WTC11 (cell line): ENCODE results near the gene TUBGCP2. TPM values are rescaled to one million over a fixed set of nuclear protein-coding genes. Genes with fewer than 3 reads are reported as not detected.

Experiments used
- ATAC-seq: fragments of 200-7000 bp; cut with Tn5 transposase; 2 replicates; pipeline ENCODE4 v1.10.0; 2021; ENCODE audit warnings: mild to moderate bottlenecking, moderate library complexity
- CTCF ChIA-PET: fragments of 300-600 bp; sonication (Branson Sonifier 250); formaldehyde crosslinking; loops from one replicate; lab custom pipeline; 2021; ENCODE audit warnings: antibody characterized with exemption; lab: Charles Lee
- POLR2A ChIA-PET: fragments of 350-600 bp; sonication (Branson Sonifier 250); formaldehyde crosslinking; loops from one replicate; lab custom pipeline; 2021; ENCODE audit warnings: antibody characterized with exemption; lab: Charles Lee
- DNase-seq: peaks from one replicate; pipeline ENCODE4 v3.0.0; 2021; ENCODE audit warnings: low spot score
- H3K27ac Mint-ChIP-seq: 2 replicates; pipeline ENCODE4 v1.8.0; 2021; ENCODE audit warnings: mixed read lengths
- H3K27me3 Mint-ChIP-seq: 2 replicates; pipeline ENCODE4 v1.8.0; 2021; ENCODE audit warnings: low read depth, mild to moderate bottlenecking, moderate library complexity, mixed read lengths
- H3K36me3 Mint-ChIP-seq: 2 replicates; pipeline ENCODE4 v1.8.0; 2021; ENCODE audit warnings: mixed read lengths
- H3K4me1 Mint-ChIP-seq: 2 replicates; pipeline ENCODE4 v1.8.0; 2022; ENCODE audit warnings: mixed read lengths
- H3K4me3 Mint-ChIP-seq: 2 replicates; pipeline ENCODE4 v1.8.0; 2021; ENCODE audit warnings: mild to moderate bottlenecking, moderate library complexity, mixed read lengths
- H3K9me3 Mint-ChIP-seq: 2 replicates; pipeline ENCODE4 v1.8.0; 2021; ENCODE audit warnings: mixed read lengths
- AFF4 ChIP-seq: sonication (generic); formaldehyde crosslinking; IDR thresholded peaks from 2 replicates; pipeline ENCODE4 v1.8.1; 2023; ENCODE audit warnings: mild to moderate bottlenecking, missing genetic modification reagents, borderline replicate concordance
- ERG ChIP-seq: fragments of 250-450 bp; sonication (Bioruptor Pico); IDR thresholded peaks from 2 replicates; pipeline ENCODE4 v1.8.0; 2021; ENCODE audit warnings: mild to moderate bottlenecking
- GRHL2 ChIP-seq: fragments of 250-450 bp; sonication (Bioruptor Pico); IDR thresholded peaks from 2 replicates; pipeline ENCODE4 v1.8.0; 2022; ENCODE audit warnings: mild to moderate bottlenecking, moderate library complexity; ENCODE audit not compliant: insufficient replicate concordance, severe bottlenecking
- RORB ChIP-seq: fragments of 250-450 bp; sonication (Bioruptor Pico); IDR thresholded peaks from 2 replicates; pipeline ENCODE4 v1.9.0; 2021; ENCODE audit warnings: mild to moderate bottlenecking
- TP53 ChIP-seq: sonication (generic); formaldehyde crosslinking; IDR thresholded peaks from 2 replicates; pipeline ENCODE4 v1.8.1; 2023; ENCODE audit warnings: mild to moderate bottlenecking, missing genetic modification reagents
- ZNF263 ChIP-seq: sonication (generic); formaldehyde crosslinking; IDR thresholded peaks from 2 replicates; pipeline ENCODE4 v1.8.1; 2022; ENCODE audit warnings: low read depth, mild to moderate bottlenecking, moderate library complexity, missing genetic modification reagents
- ZNF281 ChIP-seq: sonication (generic); formaldehyde crosslinking; IDR thresholded peaks from 2 replicates; pipeline ENCODE4 v1.8.0; 2023; ENCODE audit warnings: mild to moderate bottlenecking, missing genetic modification reagents
- ZNF425 ChIP-seq: fragments of 250-450 bp; sonication (Bioruptor Pico); conservative IDR thresholded peaks from 2 replicates; pipeline ENCODE4 v1.9.0; 2021; ENCODE audit warnings: mild to moderate bottlenecking
- ZNF671 ChIP-seq: fragments of 250-450 bp; sonication (Bioruptor Pico); IDR thresholded peaks from 2 replicates; pipeline ENCODE4 v1.8.0; 2021; ENCODE audit warnings: mild to moderate bottlenecking
- total RNA-seq: library from RNA; stranded (reverse); gene quantifications from 3 replicates; pipeline ENCODE4 v1.2.3, GENCODE V29; 2021
- TF ChIP-seq, protein P1 (sequence below): sonication (generic); formaldehyde crosslinking; IDR thresholded peaks from 2 replicates; pipeline ENCODE4 v1.8.1; 2022; ENCODE audit warnings: low read depth, mild to moderate bottlenecking, moderate library complexity, missing genetic modification reagents, borderline replicate concordance
- TF ChIP-seq, protein P2 (sequence below): fragments of 200-600 bp; IDR thresholded peaks from 2 replicates; pipeline ENCODE4 v1.8.0; 2022; ENCODE audit warnings: antibody characterized with exemption
- TF ChIP-seq, protein P3 (sequence below): fragments of 250-450 bp; sonication (Bioruptor Pico); IDR thresholded peaks from 2 replicates; pipeline ENCODE4 v1.9.0; 2021; ENCODE audit warnings: mild to moderate bottlenecking, borderline replicate concordance
- TF ChIP-seq, protein P4 (sequence below): sonication (generic); formaldehyde crosslinking; IDR thresholded peaks from 2 replicates; pipeline ENCODE4 v1.8.0; 2022; ENCODE audit warnings: mild to moderate bottlenecking, missing genetic modification reagents

TUBGCP2 gene
- total RNA-seq, 1 experiment from 2014 or later, result 62.5 TPM

DNA sequence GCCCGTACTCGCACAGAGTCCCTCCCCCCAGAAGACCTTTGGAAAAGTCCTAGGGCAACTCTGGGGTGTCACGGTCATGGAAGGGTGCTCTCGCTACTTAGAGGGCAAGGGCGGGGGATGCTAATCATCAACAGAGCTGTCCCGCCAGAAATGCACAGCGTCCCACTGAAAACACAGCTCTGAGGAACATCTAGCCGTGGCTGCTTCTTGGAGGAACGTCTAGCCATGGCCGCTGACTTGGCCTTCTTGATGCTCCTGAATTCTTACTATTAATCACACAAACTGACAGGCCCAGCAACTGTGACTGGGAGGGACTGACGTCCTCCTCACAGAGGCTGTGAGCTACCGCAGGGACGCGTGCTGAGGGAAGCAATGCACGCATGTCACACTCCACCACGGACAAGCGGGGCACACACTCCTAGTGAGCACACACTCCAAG is 1.7 kb downstream of the TUBGCP2 start (continued):
- TF ChIP-seq ZNF281 (CRISPR knock-in tag) (no peak), ZNF263 (CRISPR knock-in tag) (no peak), RORB (CRISPR knock-in tag) (no peak), ZNF671 (CRISPR knock-in tag) (no peak)
- TF ChIP-seq, protein P1, sequence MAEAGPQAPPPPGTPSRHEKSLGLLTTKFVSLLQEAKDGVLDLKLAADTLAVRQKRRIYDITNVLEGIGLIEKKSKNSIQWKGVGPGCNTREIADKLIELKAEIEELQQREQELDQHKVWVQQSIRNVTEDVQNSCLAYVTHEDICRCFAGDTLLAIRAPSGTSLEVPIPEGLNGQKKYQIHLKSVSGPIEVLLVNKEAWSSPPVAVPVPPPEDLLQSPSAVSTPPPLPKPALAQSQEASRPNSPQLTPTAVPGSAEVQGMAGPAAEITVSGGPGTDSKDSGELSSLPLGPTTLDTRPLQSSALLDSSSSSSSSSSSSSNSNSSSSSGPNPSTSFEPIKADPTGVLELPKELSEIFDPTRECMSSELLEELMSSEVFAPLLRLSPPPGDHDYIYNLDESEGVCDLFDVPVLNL (CRISPR knock-in tag), result no peak

DNA sequence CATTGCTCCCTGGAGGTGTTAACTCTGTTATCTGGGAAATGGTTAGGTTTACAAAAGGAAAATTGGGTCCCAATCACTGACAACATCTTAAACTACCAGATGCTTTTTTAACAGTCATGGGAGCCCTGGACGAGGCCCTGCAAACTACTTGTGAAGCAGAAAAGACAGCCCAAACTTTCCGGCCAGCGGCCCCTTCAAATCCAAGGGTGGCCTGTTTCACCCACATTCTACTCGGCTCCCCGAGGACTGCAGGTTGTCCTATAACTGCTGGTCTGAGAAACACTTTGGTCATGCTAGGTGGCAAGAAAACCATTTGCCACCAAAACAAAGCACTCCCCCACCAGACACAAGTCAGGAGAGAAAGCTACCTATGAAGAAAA is 2.6 kb downstream of the TUBGCP2 start:
- DNase-seq (no peak), ATAC-seq (no peak)
- TF ChIP-seq GRHL2 (CRISPR knock-in tag), result no peak
- CTCF ChIA-PET, result no interaction called here
- Mint-ChIP-seq H3K4me3 (no peak overlapping the region), H3K9me3 (no peaks in the 10 kb centered on the region), H3K4me1 (peaks cover 15% of the 10 kb centered on the region), H3K27ac (no peak overlapping the region), H3K36me3 (peaks cover 11% of the 10 kb centered on the region; the same call in 1 of the 2 replicates), H3K27me3 (no peaks in the 10 kb centered on the region)
- POLR2A ChIA-PET, result no interaction called here

GRCh38 chr10:133303206-133303605 is 5.5 kb downstream of the TUBGCP2 start:
- ChIA-PET POLR2A (no interaction called here), CTCF (interaction anchor here (1.6 to 2.1 kb wide), 3 partner anchors 11 to 48 kb away, joined by 4 to 5 read pairs (median 4); no protein-coding TSS in a partner anchor)
- Mint-ChIP-seq H3K27me3 (no peaks in the 10 kb centered on the region), H3K4me3 (no peak overlapping the region), H3K9me3 (no peaks in the 10 kb centered on the region), H3K4me1 (peaks cover 12% of the 10 kb centered on the region), H3K36me3 (peaks cover 32% of the 10 kb centered on the region), H3K27ac (no peak overlapping the region)
- no peak for DNase-seq
- ATAC-seq, result no peak
- no peak for TF ChIP-seq AFF4 (CRISPR knock-in tag)
- TF ChIP-seq, protein P2, sequence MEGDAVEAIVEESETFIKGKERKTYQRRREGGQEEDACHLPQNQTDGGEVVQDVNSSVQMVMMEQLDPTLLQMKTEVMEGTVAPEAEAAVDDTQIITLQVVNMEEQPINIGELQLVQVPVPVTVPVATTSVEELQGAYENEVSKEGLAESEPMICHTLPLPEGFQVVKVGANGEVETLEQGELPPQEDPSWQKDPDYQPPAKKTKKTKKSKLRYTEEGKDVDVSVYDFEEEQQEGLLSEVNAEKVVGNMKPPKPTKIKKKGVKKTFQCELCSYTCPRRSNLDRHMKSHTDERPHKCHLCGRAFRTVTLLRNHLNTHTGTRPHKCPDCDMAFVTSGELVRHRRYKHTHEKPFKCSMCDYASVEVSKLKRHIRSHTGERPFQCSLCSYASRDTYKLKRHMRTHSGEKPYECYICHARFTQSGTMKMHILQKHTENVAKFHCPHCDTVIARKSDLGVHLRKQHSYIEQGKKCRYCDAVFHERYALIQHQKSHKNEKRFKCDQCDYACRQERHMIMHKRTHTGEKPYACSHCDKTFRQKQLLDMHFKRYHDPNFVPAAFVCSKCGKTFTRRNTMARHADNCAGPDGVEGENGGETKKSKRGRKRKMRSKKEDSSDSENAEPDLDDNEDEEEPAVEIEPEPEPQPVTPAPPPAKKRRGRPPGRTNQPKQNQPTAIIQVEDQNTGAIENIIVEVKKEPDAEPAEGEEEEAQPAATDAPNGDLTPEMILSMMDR, result no peak
- TF ChIP-seq ZNF425 (CRISPR knock-in tag), result no peak
- TF ChIP-seq, protein P3, sequence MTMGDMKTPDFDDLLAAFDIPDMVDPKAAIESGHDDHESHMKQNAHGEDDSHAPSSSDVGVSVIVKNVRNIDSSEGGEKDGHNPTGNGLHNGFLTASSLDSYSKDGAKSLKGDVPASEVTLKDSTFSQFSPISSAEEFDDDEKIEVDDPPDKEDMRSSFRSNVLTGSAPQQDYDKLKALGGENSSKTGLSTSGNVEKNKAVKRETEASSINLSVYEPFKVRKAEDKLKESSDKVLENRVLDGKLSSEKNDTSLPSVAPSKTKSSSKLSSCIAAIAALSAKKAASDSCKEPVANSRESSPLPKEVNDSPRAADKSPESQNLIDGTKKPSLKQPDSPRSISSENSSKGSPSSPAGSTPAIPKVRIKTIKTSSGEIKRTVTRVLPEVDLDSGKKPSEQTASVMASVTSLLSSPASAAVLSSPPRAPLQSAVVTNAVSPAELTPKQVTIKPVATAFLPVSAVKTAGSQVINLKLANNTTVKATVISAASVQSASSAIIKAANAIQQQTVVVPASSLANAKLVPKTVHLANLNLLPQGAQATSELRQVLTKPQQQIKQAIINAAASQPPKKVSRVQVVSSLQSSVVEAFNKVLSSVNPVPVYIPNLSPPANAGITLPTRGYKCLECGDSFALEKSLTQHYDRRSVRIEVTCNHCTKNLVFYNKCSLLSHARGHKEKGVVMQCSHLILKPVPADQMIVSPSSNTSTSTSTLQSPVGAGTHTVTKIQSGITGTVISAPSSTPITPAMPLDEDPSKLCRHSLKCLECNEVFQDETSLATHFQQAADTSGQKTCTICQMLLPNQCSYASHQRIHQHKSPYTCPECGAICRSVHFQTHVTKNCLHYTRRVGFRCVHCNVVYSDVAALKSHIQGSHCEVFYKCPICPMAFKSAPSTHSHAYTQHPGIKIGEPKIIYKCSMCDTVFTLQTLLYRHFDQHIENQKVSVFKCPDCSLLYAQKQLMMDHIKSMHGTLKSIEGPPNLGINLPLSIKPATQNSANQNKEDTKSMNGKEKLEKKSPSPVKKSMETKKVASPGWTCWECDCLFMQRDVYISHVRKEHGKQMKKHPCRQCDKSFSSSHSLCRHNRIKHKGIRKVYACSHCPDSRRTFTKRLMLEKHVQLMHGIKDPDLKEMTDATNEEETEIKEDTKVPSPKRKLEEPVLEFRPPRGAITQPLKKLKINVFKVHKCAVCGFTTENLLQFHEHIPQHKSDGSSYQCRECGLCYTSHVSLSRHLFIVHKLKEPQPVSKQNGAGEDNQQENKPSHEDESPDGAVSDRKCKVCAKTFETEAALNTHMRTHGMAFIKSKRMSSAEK (CRISPR knock-in tag), result no peak
- TF ChIP-seq, protein P4, sequence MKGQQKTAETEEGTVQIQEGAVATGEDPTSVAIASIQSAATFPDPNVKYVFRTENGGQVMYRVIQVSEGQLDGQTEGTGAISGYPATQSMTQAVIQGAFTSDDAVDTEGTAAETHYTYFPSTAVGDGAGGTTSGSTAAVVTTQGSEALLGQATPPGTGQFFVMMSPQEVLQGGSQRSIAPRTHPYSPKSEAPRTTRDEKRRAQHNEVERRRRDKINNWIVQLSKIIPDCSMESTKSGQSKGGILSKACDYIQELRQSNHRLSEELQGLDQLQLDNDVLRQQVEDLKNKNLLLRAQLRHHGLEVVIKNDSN (CRISPR knock-in tag), result no peak
- TF ChIP-seq ERG (CRISPR knock-in tag), result no peak
- TF ChIP-seq TP53 (CRISPR knock-in tag), result no peak
